ENCODE results near the gene ODAD4. TPM values are rescaled to one million over a fixed set of nuclear protein-coding genes. Genes with fewer than 3 reads are reported as not detected.

ODAD4 gene
- total RNA-seq, 2 experiments from 2014 or later = 2.2 to 2.7 TPM

- Mint-ChIP-seq H3K4me3 (no peak overlapping the region), H3K27ac (no peak overlapping the region), H3K36me3 (ENCODE audit: low read depth) (peaks cover 76% of the 10 kb centered on the region), H3K9me3 (no peaks in the 10 kb centered on the region), H3K4me1 (ENCODE audit: low read depth) (no peaks in the 10 kb centered on the region), H3K27me3 (no peaks in the 10 kb centered on the region)
- ChIA-PET POLR2A (no interaction called here), CTCF (no interaction called here)
- Histone ChIP-seq H3K36me3 (ENCODE audit: insufficient read depth, low read length) (peaks cover 92% of the 10 kb centered on the region), H3K9me3 (ENCODE audit: control insufficient read depth in 1 of 2, insufficient read depth in 1 of 2, low read length in 2 of 2) (no peaks in the 10 kb centered on the region), H3K27me3 (ENCODE audit: control insufficient read depth in 1 of 2, insufficient read depth in 2 of 2, low read length in 2 of 2) (no peaks in the 10 kb centered on the region), H3K27ac (ENCODE audit: low read depth in 1 of 2, low read length in 2 of 2) (no peak overlapping the region), H3K4me3 (ENCODE audit: low read length) (no peak overlapping the region), H3K4me1 (ENCODE audit: insufficient read depth, low read length) (no peaks in the 10 kb centered on the region)
- intact Hi-C loops (cut with DNase I, micrococcal nuclease) = no loop called here
- TF ChIP-seq, protein P1, sequence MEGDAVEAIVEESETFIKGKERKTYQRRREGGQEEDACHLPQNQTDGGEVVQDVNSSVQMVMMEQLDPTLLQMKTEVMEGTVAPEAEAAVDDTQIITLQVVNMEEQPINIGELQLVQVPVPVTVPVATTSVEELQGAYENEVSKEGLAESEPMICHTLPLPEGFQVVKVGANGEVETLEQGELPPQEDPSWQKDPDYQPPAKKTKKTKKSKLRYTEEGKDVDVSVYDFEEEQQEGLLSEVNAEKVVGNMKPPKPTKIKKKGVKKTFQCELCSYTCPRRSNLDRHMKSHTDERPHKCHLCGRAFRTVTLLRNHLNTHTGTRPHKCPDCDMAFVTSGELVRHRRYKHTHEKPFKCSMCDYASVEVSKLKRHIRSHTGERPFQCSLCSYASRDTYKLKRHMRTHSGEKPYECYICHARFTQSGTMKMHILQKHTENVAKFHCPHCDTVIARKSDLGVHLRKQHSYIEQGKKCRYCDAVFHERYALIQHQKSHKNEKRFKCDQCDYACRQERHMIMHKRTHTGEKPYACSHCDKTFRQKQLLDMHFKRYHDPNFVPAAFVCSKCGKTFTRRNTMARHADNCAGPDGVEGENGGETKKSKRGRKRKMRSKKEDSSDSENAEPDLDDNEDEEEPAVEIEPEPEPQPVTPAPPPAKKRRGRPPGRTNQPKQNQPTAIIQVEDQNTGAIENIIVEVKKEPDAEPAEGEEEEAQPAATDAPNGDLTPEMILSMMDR (IDR thresholded peaks at IDR 0.05) = no peak
- ATAC-seq (ENCODE audit: poor library complexity) (no peak), DNase-seq (no peak)
Observed at GRCh38 chr17:41888332-41888965, 42.0 kb upstream of the ODAD4 start.

DNA sequence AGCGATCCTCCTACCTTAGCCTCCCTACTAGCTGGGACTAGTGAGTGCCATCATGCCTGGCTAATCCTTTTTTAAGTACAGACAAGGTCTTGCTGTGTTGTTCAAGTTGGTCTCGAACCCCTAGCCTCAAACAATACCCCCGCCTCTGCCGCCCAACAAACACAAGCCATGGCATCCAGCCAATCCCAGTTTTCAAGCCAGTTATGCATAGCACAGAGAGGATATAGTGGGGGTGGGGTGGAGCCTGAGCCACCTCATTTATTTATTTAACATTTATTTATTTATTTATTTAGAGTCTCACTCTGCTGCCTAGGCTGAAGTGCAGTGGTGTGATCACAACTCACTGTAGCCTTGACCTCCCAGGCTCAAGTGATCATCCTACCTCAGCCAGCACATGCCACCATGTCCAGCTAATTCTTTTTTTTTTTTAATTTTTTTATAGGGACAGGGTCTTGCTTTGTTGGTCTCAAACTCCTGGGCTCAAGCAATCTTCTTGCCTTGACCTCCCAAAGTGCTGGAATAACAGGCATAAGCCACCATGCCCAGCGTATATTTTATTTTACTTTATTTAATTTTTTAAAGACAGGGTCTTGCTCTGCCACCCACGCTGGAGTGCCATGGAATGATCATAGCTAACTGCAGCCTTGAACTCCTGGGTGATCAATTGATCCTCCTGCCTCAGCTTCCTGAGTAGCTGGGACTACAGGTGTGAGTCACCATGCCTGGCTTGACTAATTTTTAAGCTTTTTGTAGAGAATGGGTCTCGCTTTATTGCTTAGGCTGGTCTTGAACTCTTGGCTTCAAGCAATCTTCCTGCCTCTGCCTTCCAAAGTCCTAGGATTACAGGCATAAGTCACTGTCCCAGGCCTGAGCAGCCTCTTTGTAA is 39.0 kb upstream of the ODAD4 start:
- H3K4me3 Mint-ChIP-seq = no peak overlapping the region
- no peak for ATAC-seq (ENCODE audit: poor library complexity)
- Histone ChIP-seq H3K27ac (ENCODE audit: low read depth in 1 of 2, low read length in 2 of 2) (no peak overlapping the region), H3K4me1 (ENCODE audit: insufficient read depth, low read length) (no peaks in the 10 kb centered on the region), H3K4me3 (ENCODE audit: low read length) (no peak overlapping the region), H3K36me3 (ENCODE audit: insufficient read depth, low read length) (peaks cover 89% of the 10 kb centered on the region), H3K9me3 (ENCODE audit: control insufficient read depth in 1 of 2, insufficient read depth in 1 of 2, low read length in 2 of 2) (no peaks in the 10 kb centered on the region), H3K27me3 (ENCODE audit: control insufficient read depth in 1 of 2, insufficient read depth in 2 of 2, low read length in 2 of 2) (no peaks in the 10 kb centered on the region)
- intact Hi-C loops (cut with DNase I, micrococcal nuclease) = no loop called here
- peaks cover 63% of the 10 kb centered on the region for H3K36me3 Mint-ChIP-seq (ENCODE audit: low read depth)
- DNase-seq = no peak
- H3K4me1 Mint-ChIP-seq (ENCODE audit: low read depth) = no peaks in the 10 kb centered on the region
- ChIA-PET CTCF (no interaction called here), POLR2A (no interaction called here)
- no peaks in the 10 kb centered on the region for H3K9me3 Mint-ChIP-seq
- no peaks in the 10 kb centered on the region for H3K27me3 Mint-ChIP-seq
- TF ChIP-seq, protein P1 (IDR thresholded peaks at IDR 0.05) = no peak
- no peak overlapping the region for H3K27ac Mint-ChIP-seq

DNA sequence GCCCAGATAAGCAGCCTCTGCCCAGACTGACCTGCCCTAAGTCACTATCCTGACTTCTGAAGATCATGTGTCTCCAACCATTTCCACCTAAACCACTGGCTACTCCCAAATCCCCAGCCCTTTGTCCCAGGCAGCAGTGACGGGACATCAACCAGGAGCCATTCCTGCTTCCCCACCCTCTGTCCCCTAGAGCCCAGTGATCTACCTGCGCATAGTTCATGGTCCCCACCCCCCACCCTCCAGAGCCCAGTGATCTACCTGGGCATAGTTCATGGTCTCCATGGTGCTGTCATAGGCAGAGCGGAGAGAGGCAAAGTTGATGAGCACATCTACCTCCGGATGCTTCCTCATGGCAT is 38.4 kb upstream of the ODAD4 start:
- no peak for DNase-seq
- Histone ChIP-seq H3K27ac (ENCODE audit: low read depth in 1 of 2, low read length in 2 of 2) (no peak overlapping the region), H3K36me3 (ENCODE audit: insufficient read depth, low read length) (peaks cover 89% of the 10 kb centered on the region), H3K27me3 (ENCODE audit: control insufficient read depth in 1 of 2, insufficient read depth in 2 of 2, low read length in 2 of 2) (no peaks in the 10 kb centered on the region), H3K9me3 (ENCODE audit: control insufficient read depth in 1 of 2, insufficient read depth in 1 of 2, low read length in 2 of 2) (no peaks in the 10 kb centered on the region), H3K4me3 (ENCODE audit: low read length) (no peak overlapping the region), H3K4me1 (ENCODE audit: insufficient read depth, low read length) (no peaks in the 10 kb centered on the region)
- TF ChIP-seq, protein P1 (IDR thresholded peaks at IDR 0.05) = no peak
- H3K4me3 Mint-ChIP-seq = no peak overlapping the region
- ChIA-PET POLR2A (no interaction called here), CTCF (no interaction called here)
- no peaks in the 10 kb centered on the region for H3K27me3 Mint-ChIP-seq
- no peaks in the 10 kb centered on the region for H3K9me3 Mint-ChIP-seq
- no peaks in the 10 kb centered on the region for H3K4me1 Mint-ChIP-seq (ENCODE audit: low read depth)
- no peak overlapping the region for H3K27ac Mint-ChIP-seq
- ATAC-seq (ENCODE audit: poor library complexity) = no peak
- intact Hi-C loops (cut with DNase I, micrococcal nuclease) = no loop called here
- peaks cover 69% of the 10 kb centered on the region for H3K36me3 Mint-ChIP-seq (ENCODE audit: low read depth)

Measured in CD4-positive, alpha-beta T cell (primary cell).